GM10266 (cell line): ENCODE measurements around the gene ANKRD2.

Experiments
- DNase-seq: peaks from one replicate; pipeline ENCODE4 v3.0.0; 2012; ENCODE audit errors: extremely low spot score
- CTCF ChIP-seq: IDR thresholded peaks from 2 replicates; pipeline ENCODE4 v1.5.1; 2012; ENCODE audit warnings: mild to moderate bottlenecking, low read depth; ENCODE audit not compliant: control insufficient read depth, insufficient read depth; ENCODE audit errors: missing control alignments

ANKRD2 gene

GRCh38 chr10:97580421-97581367 is 8.1 kb downstream of the ANKRD2 start:
- no peak for DNase-seq

DNA sequence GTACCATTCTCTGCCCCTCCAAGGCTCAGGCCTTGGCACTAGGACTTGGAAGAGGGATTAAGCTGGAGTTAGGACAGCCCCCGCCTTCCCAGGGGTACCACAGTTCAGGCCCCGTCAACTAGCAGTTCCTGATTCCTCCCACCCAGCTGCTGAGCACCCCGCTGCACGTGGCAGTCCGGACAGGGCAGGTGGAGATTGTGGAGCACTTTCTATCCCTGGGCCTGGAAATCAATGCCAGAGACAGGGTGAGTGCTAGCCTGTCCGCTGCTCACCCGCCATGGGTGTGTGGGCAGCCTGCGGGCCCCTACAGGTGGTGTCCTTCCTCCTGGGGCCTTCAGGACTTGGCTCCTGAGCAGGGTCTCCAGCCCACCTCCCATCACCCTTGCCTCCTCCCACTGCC is 9.6 kb downstream of the ANKRD2 start:
- no peak for DNase-seq
- TF ChIP-seq CTCF = no peak

More at GRCh38 chr10:97580421-97581367, 8.1 kb downstream of the ANKRD2 start:
- no peak for TF ChIP-seq CTCF

DNA sequence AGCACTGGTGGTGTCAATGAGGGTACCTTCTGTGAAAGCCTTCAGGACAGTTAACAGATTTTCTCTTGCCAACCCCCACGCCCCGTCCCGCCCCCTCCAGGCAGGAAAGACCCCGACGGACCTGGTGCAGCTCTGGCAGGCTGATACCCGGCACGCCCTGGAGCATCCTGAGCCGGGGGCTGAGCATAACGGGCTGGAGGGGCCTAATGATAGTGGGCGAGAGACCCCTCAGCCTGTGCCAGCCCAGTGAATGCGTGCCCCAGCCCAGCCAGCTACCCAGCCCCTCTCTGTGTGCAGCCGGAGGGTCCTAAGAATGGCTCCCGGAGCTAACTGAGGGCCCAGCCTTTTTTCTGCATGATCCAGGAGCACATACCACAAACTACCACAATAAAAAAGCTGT is 10.9 kb downstream of the ANKRD2 start:
- TF ChIP-seq CTCF = no peak
- DNase-seq = no peak

DNA sequence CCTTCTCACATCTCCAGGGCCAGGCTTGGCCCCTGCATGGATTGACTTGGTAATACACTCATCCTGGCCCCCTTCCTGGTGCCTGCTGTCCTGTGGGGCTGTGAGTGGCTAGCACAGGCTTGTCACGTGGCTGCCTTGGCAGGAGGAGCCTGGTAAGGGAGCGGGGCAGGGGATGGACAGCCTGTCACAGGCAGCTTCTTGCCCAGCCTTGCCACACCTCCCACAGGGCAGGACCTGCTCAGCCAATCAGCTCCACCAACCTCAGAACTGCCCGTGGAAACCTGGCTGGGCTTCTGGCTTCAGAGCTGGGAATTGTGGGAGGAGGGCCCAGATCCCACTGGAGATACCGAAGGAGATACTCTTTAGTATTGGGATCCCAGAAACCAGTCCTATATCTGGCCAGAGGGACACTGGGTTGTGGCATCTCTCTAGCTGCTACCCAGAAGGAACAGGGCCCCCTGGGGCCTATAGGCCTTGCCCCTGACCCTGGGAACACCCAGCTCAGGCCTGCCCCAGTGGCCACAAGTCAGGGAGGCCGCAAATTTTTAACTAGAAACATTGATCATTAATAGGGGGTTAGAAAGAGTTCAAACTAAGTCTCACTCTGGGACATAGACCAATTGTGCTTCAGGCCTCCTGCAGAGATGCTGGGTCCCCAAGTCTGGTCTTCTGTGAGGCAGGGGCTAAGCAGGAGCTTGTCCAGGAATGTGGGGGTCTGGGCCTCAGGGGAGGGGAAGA is 11.7 kb downstream of the ANKRD2 start, which contains the start of gene HOGA1:
Gene HOGA1 (plus strand): TSS at position 330 of the 738 bp plus-strand sequence. CDS start 315 bp downstream, at position 645.
- DNase-seq = no peak
- TF ChIP-seq CTCF = no peak

GRCh38 chr10:97584798-97585438 is 12.3 kb downstream of the ANKRD2 start:
- TF ChIP-seq CTCF = no peak
- no peak for DNase-seq

DNA sequence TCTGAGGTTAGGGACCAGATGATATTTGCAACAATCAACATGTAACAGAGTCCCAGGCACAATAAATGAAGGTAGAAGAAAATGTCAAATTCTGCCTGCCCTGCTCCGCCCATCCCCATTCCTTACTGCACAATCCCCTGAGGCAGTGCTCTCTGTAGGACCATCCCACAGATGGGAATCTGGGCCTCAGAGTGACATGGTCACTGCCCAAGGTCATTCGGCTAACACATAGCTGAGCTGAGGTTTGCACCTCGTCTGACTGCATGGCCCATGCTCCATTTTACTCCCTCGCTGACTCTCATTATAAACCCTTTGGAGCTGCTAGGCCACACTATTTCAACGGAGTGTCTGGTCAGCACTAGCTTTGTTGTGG is 12.8 kb downstream of the ANKRD2 start:
- DNase-seq = no peak
- no peak for TF ChIP-seq CTCF
